Nephron (organoid): ENCODE measurements around the gene OSBPL1A.

Experiments
- H3K27ac Mint-ChIP-seq, 3 experiments: 2 replicates each; pipeline ENCODE4 v1.8.0; 2020; ENCODE audit warnings: mixed read lengths in 3 of 3, mild to moderate bottlenecking in 2 of 3, moderate library complexity in 1 of 3
- H3K27me3 Mint-ChIP-seq: 2 replicates; pipeline ENCODE4 v1.8.0; 2021; ENCODE audit warnings: low read depth, mild to moderate bottlenecking, moderate library complexity, mixed read lengths
- H3K36me3 Mint-ChIP-seq: 2 replicates; pipeline ENCODE4 v1.8.0; 2020; ENCODE audit warnings: low read depth, mixed read lengths
- H3K4me1 Mint-ChIP-seq: 2 replicates; pipeline ENCODE4 v1.8.0; 2020; ENCODE audit warnings: mixed read lengths
- H3K4me3 Mint-ChIP-seq, 3 experiments: 2 replicates each; pipeline ENCODE4 v1.8.0; 2020; ENCODE audit warnings: mild to moderate bottlenecking in 3 of 3, mixed read lengths in 3 of 3, moderate library complexity in 2 of 3
- H3K9me3 Mint-ChIP-seq: 2 replicates; pipeline ENCODE4 v1.8.0; 2020; ENCODE audit warnings: mixed read lengths
- TF ChIP-seq, protein P1 (sequence below), 3 experiments: fragments of 200-600 bp; sonication (generic); IDR thresholded peaks; one replicate each; pipeline ENCODE4 v1.5.0; 2021; ENCODE audit warnings: antibody characterized with exemption in 3 of 3; ENCODE audit not compliant: unreplicated experiment in 3 of 3

OSBPL1A gene

DNA sequence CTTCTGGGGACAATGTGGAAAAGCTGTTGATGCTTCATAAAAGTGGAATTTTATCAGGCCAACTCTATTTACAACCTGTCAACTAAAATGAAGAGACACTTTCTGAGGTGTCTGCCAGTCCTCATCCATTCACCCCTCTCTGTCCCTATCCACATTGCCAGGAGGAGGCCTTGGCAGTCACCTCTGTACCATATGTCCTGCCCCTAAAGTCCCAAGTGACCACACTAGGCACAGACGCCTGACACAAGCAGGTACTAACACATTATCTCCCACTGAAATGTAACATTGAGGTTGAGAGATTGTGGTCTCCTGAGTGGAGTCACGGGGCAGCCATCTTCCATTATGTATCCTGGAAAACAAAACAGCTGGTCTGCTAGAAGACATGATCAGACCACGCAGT is 71.4 kb downstream of the OSBPL1A start:
- H3K36me3 Mint-ChIP-seq, result peaks cover 17% of the 10 kb centered on the region
- H3K4me1 Mint-ChIP-seq, result peaks cover 6% of the 10 kb centered on the region
- TF ChIP-seq, protein P1, sequence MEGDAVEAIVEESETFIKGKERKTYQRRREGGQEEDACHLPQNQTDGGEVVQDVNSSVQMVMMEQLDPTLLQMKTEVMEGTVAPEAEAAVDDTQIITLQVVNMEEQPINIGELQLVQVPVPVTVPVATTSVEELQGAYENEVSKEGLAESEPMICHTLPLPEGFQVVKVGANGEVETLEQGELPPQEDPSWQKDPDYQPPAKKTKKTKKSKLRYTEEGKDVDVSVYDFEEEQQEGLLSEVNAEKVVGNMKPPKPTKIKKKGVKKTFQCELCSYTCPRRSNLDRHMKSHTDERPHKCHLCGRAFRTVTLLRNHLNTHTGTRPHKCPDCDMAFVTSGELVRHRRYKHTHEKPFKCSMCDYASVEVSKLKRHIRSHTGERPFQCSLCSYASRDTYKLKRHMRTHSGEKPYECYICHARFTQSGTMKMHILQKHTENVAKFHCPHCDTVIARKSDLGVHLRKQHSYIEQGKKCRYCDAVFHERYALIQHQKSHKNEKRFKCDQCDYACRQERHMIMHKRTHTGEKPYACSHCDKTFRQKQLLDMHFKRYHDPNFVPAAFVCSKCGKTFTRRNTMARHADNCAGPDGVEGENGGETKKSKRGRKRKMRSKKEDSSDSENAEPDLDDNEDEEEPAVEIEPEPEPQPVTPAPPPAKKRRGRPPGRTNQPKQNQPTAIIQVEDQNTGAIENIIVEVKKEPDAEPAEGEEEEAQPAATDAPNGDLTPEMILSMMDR (IDR thresholded peaks at IDR 0.05; ENCODE audit: unreplicated experiment in 3 of 3), result no peak
- no peak overlapping the region for H3K4me3 Mint-ChIP-seq
- H3K27ac Mint-ChIP-seq, result no peak overlapping the region
- H3K9me3 Mint-ChIP-seq, result no peaks in the 10 kb centered on the region
- H3K27me3 Mint-ChIP-seq, result no peaks in the 10 kb centered on the region

DNA sequence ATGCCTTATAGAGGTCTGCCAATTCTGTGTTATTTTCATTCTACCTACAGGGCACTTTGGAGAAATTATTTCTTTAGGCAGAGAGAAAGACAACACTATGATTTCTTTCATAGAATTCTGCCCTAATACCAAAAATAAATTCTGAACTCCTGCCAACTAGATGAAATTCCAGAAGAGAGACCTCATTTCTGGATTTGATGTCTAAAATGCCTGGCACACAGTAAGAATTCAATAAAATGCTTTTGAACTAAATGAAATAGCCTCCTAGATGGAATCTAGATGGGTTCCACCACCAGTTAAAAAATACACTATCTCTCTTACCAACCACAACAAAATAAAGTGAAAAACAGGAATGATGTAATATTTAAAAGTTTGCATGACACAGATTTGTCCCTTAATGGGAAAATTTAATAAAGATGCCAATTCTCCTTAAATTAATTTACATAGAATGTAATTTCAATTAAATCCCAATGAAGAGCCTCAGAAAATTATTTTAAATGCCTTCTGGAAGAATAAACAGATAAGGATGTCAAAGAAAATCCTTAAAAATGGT is 75.0 kb downstream of the OSBPL1A start:
- Mint-ChIP-seq H3K27ac (peak overlapping the region in 1 of 3 experiments; percentile 35), H3K4me3 (no peak overlapping the region), H3K9me3 (no peaks in the 10 kb centered on the region), H3K4me1 (peaks cover 6% of the 10 kb centered on the region), H3K36me3 (peaks cover 12% of the 10 kb centered on the region), H3K27me3 (no peaks in the 10 kb centered on the region)
- TF ChIP-seq, protein P1 (IDR thresholded peaks at IDR 0.05; ENCODE audit: unreplicated experiment in 3 of 3), result no peak

DNA sequence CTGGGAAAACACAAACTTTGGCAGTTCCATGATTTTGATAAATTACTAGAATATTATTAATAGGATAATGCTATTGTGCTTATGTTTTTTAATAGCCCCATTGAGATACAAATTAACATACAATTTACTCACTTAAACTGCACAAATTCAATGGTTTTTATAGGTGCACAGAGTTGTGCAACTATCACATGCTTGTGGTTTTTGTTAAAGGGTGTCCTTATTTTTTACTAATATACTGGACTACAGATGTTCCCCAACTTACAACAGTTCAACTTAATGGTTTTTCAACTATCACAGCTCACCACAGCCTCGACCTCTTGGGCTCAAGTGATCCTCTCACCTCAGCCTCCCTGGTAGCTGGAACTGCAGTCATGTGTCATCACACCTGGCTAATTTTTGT is 76.6 kb downstream of the OSBPL1A start:
- H3K27ac Mint-ChIP-seq, result no peak overlapping the region
- peaks cover 18% of the 10 kb centered on the region for H3K36me3 Mint-ChIP-seq
- H3K4me1 Mint-ChIP-seq, result peaks cover 6% of the 10 kb centered on the region

DNA sequence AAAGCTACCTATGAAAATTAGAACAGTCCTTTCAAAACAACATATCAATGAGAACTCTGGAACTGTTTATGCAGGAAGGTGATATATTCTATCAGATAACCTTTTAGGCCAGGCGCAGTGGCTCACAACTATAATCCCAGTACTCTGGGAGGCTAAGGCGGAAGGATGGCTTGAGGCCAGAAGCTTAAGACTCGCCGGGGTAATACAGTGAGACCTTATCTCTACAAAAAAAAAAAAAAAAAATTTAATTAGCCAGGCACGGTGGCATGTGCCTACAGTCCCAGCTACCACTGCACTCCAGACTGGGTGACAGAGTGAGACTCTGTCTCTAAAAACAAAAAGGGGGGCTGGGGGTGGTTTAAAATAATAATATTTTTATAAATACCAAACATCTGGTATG is 77.9 kb downstream of the OSBPL1A start:
- H3K27ac Mint-ChIP-seq, result no peak overlapping the region
- no peak overlapping the region for H3K4me3 Mint-ChIP-seq
- H3K36me3 Mint-ChIP-seq, result peaks cover 17% of the 10 kb centered on the region
- no peaks in the 10 kb centered on the region for H3K27me3 Mint-ChIP-seq
- H3K9me3 Mint-ChIP-seq, result no peaks in the 10 kb centered on the region
- TF ChIP-seq, protein P1 (IDR thresholded peaks at IDR 0.05; ENCODE audit: unreplicated experiment in 3 of 3), result no peak
- peaks cover 6% of the 10 kb centered on the region for H3K4me1 Mint-ChIP-seq

More for the DNA sequence above, 76.6 kb downstream of the OSBPL1A start:
- H3K9me3 Mint-ChIP-seq, result no peaks in the 10 kb centered on the region
- TF ChIP-seq, protein P1 (IDR thresholded peaks at IDR 0.05; ENCODE audit: unreplicated experiment in 3 of 3), result no peak
- H3K4me3 Mint-ChIP-seq, result no peak overlapping the region
- no peaks in the 10 kb centered on the region for H3K27me3 Mint-ChIP-seq

DNA sequence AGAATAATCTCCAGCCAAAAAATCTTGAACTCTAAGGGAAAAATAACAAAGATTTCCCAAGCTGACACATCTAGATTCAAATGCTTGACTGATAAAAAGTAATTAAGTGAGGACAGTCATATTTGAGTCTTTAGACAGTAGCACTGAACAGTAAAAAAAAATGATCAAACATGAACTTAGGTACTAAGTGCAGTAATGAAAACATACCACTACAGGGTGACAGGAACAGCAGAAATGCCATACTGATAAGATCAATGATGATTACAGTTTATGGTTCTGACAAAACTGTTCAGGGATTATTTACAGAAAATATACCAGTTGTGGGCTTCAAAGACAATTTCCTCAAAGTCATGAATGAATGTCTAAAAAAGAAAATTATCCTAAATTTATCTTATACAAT is 80.3 kb downstream of the OSBPL1A start:
- H3K4me1 Mint-ChIP-seq, result peaks cover 1% of the 10 kb centered on the region
- no peaks in the 10 kb centered on the region for H3K9me3 Mint-ChIP-seq
- H3K36me3 Mint-ChIP-seq, result peaks cover 18% of the 10 kb centered on the region
- no peak overlapping the region for H3K27ac Mint-ChIP-seq
- no peaks in the 10 kb centered on the region for H3K27me3 Mint-ChIP-seq
- TF ChIP-seq, protein P1 (IDR thresholded peaks at IDR 0.05; ENCODE audit: unreplicated experiment in 3 of 3), result no peak
- H3K4me3 Mint-ChIP-seq, result no peak overlapping the region

DNA sequence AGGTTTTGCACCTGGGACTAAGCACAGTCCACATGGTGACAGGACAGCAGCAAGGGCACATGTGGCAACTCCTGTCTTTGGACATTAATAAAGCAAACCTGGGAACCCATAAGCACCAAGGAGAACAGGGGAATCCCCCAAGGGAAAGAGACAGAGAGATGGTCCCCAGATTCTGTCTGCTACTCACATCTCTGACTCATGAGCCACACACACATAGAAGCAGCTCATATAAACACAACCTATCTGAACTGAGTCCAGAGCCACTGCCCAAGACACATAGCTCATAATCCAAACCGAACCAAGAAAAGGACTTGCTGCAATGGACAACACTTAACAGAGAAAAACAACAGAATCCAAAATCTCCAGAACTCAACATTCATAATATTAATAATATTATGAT is 82.5 kb downstream of the OSBPL1A start:
- Mint-ChIP-seq H3K36me3 (peaks cover 32% of the 10 kb centered on the region), H3K9me3 (no peaks in the 10 kb centered on the region), H3K27me3 (no peaks in the 10 kb centered on the region), H3K4me3 (no peak overlapping the region), H3K27ac (no peak overlapping the region), H3K4me1 (no peaks in the 10 kb centered on the region)
- TF ChIP-seq, protein P1 (IDR thresholded peaks at IDR 0.05; ENCODE audit: unreplicated experiment in 3 of 3), result no peak
